LoVo (cell line): ENCODE results near the gene RBM6.

Source experiments
- DNase-seq: peaks from one replicate; pipeline ENCODE4 v3.0.0-alpha.2; 2016; ENCODE audit warnings: low spot score

RBM6 gene

DNA sequence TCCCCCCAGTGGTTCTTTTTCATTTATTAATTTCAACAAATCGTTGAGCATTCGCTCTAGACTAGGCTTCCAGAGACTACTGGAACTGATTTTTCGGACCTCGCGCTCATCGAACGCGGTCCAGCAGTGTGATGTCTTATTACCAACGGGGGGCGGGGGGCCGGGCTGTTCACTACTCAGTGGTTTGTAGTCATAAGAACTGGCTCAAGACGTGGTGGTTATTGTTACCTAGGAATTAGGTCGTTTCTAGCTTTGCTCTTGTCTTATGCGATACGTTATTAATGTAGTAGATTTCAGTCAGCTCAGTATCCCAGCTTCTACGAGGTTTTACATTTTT, 149.6 kb downstream of the RBM6 start:
- no peak for DNase-seq

- no peak for DNase-seq
Observed at GRCh38 chr3:50090984-50091383, 151.0 kb downstream of the RBM6 start.

- no peak for DNase-seq
Observed at GRCh38 chr3:50095352-50095998, 155.5 kb downstream of the RBM6 start.

GRCh38 chr3:50100386-50100785, 160.4 kb downstream of the RBM6 start:
- no peak for DNase-seq

- DNase-seq: no peak
Observed at GRCh38 chr3:50100956-50101845, 161.3 kb downstream of the RBM6 start.

DNA sequence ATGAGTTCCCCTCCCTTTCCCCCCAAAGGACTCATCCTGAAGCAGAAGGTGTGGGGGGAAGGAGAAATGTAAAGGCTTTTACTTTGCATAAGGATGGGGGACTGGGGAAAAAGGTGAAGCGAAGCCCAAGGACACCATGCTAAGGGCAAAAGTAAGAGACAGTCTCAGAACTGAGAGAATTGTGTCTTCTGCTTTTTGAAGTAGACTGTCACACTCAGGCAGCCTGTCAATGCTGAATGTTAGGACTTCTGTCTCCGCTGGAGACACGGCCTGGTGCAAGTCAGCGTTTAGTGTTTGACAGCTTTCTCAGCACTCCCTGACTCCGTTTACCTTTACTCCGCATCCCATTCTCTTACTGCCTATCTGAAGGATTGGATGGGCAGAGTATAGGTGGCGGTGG, 162.6 kb downstream of the RBM6 start:
- no peak for DNase-seq

DNA sequence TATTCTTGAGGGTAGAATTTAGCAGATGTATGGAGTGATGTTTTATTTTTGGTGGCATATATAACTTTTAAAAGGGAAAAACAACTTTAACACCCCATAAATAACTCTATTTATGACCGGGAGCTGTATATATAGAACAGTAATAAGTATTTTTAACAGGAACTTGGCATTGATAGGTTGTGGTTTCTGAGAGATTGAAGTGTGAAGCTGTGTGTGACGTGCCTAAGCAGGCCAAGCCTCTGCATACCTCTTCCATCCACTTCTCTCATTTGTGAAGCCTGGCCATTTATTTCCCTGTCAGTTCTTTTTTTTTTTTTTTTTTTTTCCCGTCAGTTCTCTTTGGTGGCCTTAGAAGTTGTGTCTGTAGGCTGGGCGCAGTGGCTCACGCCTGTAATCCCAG, 171.8 kb downstream of the RBM6 start:
- no peak for DNase-seq

DNA sequence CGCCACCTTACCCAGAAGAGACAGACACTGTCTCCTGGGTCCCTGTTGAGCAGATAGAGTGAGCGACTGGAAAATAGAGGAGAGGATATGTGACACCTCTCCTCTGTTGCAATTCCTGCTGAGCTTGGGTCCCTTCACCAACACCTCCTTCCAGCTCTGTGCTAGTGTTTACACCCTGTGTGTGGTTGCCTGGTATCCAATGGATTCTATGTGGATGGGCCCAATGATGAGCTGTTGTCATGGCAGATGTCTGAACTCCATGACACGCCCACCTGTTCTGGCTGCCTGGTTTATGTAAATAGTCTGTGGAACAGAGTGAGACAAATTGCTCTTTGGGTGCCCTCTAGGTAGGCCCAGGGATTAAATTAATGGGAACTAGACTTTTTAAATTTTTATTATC, 172.5 kb downstream of the RBM6 start:
- DNase-seq: no peak

GRCh38 chr3:50117120-50117519, 177.2 kb downstream of the RBM6 start:
- DNase-seq: no peak

GRCh38 chr3:50118237-50118636, 178.3 kb downstream of the RBM6 start:
- DNase-seq: no peak

- no peak for DNase-seq
Observed at GRCh38 chr3:50119786-50120185, 179.8 kb downstream of the RBM6 start.

GRCh38 chr3:50120364-50121071, 180.6 kb downstream of the RBM6 start:
- DNase-seq: no peak

GRCh38 chr3:50121072-50122032, 181.4 kb downstream of the RBM6 start:
- DNase-seq: peak; percentile 69

- no peak for DNase-seq
Observed at GRCh38 chr3:50122071-50122470, 182.1 kb downstream of the RBM6 start.

GRCh38 chr3:50122661-50123391, 182.9 kb downstream of the RBM6 start:
- DNase-seq: no peak

DNA sequence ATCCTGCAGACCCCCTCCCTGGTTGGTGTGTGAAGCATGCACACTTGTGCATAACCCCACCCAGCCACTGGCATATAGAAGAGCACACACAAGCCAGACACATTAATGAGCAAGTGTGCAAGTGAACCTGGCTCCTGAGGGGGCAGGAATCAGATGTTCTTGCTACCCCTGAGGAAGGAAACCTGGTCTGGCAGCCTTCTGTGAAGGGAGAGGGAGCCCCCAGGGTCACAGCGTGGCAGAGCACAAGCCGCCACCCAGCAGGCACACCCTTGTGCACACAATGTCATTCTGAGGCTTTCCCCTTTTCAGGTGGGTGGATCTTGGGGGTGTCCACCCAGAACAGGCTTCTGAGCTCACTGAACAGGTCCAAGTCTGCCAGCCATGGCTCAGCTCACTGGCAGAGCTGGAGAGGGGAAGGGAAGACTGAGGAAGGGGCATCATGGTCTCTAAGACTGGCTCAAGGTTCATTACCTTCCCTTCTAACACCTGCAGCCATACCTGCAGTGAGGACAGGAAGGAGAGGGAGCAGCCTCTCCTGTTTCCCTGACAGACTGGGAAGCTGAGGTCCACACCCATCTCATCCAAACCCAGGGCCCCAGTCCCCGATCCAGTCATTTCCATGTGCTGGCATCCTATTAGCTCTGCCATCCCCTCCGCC, 183.6 kb downstream of the RBM6 start:
- no peak for DNase-seq

GRCh38 chr3:50124052-50124799, 184.3 kb downstream of the RBM6 start:
- DNase-seq: no peak

DNA sequence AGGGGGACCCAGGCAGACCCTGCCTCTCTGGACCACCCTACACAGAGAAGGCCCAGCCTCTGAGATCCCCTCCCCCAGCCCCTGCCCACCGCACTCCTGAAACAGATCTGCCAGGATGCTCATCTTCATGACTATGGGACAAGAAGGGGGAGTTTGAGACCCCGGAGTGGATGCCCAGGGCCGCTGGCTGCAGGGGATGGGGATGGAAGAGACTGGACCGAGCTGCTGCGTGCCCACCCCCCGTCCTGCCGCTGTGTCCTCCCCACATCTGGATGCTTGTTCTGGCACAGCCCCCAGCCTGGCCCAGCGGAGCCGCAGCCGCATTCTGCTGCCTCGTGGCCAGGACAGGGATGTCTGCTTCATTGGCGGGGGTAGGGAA, 184.8 kb downstream of the RBM6 start:
- no peak for DNase-seq

- no peak for DNase-seq
Observed at GRCh38 chr3:50125541-50126286, 185.8 kb downstream of the RBM6 start.
